GDM1 (cell line): ENCODE data around the gene CRISPLD2.
A peak's percentile ranks its signal among the peaks of the same experiment; 100 is the strongest.

ENCODE experiments used
- DNase-seq: peaks from one replicate; lab custom pipeline; 2025; lab: John Stamatoyannopoulos, UW

Gene CRISPLD2

DNA sequence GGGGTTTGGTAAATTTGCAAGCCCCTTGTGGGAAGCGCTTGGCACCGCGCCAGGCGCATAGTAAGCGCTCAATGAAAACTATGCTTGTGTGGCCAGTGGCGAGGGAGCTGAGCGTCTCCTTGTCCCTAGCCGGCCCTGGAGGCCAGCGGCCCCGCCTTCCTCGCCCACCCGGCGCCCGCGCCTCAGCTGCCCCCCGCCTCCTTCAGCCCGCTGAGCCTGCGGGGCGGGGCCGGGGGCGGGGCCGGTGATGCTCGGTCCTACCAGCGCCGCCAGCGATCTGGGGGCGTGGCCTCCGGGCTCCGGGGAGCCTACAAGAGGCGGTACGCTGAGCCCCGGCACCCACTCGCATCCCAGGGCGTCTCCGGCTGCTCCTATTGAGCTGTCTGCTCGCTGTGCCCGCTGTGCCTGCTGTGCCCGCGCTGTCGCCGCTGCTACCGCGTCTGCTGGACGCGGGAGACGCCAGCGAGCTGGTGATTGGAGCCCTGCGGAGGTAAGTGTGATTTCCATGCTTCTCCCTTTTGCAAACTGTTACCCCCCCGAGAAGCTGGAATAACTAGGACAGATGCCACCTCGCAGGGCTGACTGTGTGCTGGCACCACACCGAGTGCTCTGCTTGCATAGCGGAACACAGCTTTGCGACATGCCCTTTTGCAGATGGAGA, at the start of gene CRISPLD2:
TSS of gene CRISPLD2 (plus strand) at position 342 of the 661 bp plus-strand sequence. CDS start 18,511 bp downstream, outside the sequence.
- DNase-seq, result peak; percentile 64

DNA sequence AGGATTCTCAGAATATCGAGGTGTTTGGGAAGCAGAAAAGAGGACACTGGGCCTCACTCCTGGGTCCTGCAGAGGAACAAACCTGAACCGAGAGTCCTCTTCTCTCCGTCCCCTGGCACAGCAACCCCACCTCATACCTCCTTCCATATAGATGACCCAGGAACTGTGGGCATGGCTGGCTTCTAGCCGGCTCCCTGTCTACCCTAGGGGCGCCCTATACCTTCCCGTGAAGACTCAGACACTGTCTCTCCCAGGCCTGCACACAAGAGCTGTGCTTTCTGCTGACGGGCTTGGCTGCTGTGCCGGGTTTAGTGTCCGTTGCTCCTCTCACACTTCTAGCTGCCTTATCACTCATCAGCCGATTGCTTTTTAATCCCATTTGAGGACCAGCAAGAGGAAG, 46.5 kb upstream of the CRISPLD2 start:
- no peak for DNase-seq

DNA sequence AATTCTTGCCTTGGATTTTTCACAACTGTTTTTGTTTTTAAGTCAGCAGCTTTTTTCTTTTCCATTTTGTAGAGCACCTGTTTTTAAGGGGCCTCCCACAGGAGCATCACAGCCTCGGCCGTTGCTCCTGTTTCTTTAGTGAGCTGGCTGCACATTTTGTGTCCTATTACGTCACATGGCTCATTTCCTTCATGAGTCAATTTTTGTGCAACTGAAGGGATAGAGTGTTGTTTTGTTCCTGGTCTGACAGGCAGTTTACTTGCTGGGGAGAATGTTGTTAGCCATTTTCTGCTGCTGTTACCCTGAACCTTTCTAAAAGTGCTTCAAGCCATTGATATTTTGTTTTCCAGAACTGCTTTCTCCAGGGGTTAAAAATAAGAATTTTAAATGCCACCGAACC, 45.0 kb upstream of the CRISPLD2 start:
- no peak for DNase-seq

- no peak for DNase-seq
Observed at GRCh38 chr16:84775262-84775810, 44.4 kb upstream of the CRISPLD2 start.

GRCh38 chr16:84777435-84777834, 42.4 kb upstream of the CRISPLD2 start:
- DNase-seq, result no peak

- no peak for DNase-seq
Observed at GRCh38 chr16:84778720-84779119, 41.1 kb upstream of the CRISPLD2 start.

DNA sequence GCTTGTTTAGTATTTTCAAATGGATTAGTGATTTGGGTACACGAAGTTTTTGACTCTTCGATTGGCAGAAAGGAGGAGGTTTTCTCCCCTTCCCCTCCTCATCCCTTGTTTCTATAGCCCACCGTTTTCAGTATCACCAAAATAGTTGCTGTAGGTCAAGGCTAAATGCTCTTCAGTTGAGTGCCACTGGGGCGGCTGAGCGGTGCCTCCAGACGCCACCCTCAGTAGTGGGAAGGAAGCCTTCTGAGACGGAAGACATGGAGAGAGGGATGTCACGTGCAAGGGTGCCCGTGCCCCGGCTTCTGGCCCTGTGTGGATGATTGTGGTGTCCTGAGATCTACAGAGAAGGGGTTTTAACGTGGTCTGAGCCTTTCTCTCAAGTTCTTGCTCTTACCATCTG, 39.7 kb upstream of the CRISPLD2 start:
- no peak for DNase-seq

DNA sequence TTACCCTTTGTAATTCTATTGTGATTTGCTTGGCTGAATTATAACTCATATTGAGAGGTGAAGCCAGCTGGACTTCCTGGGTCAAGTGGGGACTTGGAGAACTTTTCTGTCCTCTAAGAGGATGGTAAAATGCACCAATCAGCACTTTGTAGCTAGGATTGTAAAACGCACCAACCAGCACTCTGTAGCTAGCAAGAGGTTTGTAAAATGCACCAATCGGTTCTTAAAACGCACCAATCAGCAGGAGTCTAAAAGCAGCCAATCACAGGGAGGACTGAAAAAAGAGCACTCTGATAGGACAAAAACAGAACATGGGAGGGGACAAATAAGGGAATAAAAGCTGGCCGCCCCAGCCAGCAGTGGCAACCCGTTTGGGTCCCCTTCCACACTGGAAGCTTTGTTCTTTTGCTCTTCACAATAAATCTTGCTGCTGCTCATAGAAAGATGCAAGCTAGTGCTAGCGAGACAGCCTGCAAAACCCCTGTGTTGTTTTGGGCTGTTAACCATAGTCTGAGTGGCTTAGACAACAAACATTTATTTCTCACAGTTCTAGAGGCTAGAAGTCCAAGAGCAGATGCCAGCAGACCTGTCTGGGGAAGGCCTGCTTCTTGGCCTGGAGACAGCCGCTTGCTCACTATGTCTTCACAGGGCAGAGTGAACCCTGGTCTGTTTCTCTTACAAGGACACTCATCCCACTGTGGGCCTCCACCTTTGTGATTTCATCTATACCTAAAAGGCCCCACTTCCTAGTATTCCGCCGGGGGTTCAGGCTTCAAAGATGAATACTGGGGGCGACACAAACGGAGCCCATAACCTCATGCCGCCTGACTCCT, 39.0 kb upstream of the CRISPLD2 start:
- no peak for DNase-seq

GRCh38 chr16:84782846-84783245, 36.9 kb upstream of the CRISPLD2 start:
- no peak for DNase-seq

DNA sequence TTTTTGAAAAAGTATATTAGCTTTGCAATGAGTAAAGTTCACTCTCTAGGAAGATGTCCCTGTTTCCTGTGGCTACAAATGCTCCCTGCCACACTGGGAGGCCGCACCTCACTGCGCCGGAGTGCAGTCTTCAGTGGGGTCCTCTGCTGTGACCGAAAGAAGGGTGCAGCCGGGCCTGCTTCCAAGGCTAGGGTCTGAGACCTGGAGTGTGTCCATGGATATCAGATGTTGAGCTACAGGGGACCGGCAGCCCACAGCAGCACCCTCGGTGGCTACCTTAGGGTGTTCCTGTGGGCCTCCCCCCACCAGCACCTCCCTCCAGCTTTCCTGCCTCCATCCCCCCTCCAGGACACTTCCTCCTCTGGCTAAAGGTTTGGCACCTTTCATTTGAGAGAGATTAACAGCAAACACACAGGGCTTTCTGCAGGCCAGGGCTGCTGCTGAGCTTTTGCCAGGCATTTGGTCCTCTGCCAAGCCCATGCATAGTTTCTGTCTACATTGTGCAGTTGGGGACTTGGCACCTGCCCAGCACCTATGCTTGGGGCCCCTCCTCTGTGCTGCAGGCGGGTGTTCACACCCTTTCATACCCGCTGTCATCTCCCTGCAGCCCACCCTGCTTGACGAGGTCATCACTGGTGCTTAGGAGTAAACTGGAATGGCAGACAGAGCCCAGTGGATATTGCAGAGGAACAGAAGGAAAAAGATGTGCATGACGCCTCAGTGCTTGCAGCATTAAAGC, 33.8 kb upstream of the CRISPLD2 start:
- DNase-seq, result no peak

- no peak for DNase-seq
Observed at GRCh38 chr16:84786605-84787262, 33.1 kb upstream of the CRISPLD2 start.

GRCh38 chr16:84787263-84787622, 32.5 kb upstream of the CRISPLD2 start:
- no peak for DNase-seq

GRCh38 chr16:84788920-84789391, 30.8 kb upstream of the CRISPLD2 start:
- DNase-seq, result no peak

- no peak for DNase-seq
Observed at GRCh38 chr16:84789431-84789830, 30.4 kb upstream of the CRISPLD2 start.

DNA sequence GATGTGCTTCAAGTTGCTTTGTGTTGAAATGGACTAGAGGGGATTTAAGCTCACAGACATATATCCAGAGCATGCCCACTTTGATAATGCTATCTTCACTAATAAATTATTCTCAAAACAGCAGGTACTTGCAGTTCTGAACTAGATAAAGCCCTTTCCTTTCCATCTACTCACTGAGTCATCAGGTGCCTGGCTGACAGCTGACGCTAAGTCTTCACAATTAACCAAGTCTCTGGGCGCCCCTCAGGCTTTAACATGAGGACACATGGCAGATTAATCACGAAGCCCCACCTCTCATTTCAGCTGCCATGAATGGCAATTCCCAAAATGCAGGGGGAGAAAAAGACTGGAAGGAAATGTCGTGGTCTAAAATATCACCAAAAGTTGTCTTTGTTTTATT, 29.5 kb upstream of the CRISPLD2 start:
- no peak for DNase-seq

DNA sequence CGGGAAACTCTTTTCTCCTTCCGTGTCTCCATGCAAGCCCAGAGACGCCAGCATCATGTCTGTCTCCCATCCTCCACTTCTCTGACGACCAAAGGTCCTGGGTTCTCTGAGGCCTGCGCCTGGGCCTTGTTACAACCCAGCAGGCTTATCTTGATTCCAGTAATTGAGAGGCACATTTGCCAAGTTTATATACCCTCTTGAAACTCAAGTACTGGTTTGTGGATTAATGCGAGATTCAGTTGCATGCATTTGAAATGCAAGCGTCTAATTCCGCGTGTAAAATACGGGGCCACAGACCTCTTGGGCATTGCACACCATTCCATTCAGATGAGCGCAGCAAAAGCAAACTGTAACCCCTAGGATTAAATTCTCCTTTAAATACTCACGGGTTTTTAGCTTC, 28.7 kb upstream of the CRISPLD2 start:
- no peak for DNase-seq

GRCh38 chr16:84791501-84791900, 28.3 kb upstream of the CRISPLD2 start:
- no peak for DNase-seq

GRCh38 chr16:84794186-84794585, 25.6 kb upstream of the CRISPLD2 start:
- no peak for DNase-seq

- no peak for DNase-seq
Observed at GRCh38 chr16:84794626-84795025, 25.2 kb upstream of the CRISPLD2 start.

- no peak for DNase-seq
Observed at GRCh38 chr16:84795329-84796053, 24.3 kb upstream of the CRISPLD2 start.
